Fibroblast of upper back skin (primary cell): ENCODE results near the gene SUPT6H.
"Not testable (repeated sequence)": the region's sequence is repeated elsewhere in the genome, so short reads cannot be mapped to it uniquely, and the experiment has no call there.

ENCODE experiments used
- DNase-seq: peaks from one replicate; pipeline ENCODE4 v3.0.0-alpha.2; 2013

The SUPT6H gene

GRCh38 chr17:28703552-28704218, 41.7 kb downstream of the SUPT6H start:
- no peak for DNase-seq

DNA sequence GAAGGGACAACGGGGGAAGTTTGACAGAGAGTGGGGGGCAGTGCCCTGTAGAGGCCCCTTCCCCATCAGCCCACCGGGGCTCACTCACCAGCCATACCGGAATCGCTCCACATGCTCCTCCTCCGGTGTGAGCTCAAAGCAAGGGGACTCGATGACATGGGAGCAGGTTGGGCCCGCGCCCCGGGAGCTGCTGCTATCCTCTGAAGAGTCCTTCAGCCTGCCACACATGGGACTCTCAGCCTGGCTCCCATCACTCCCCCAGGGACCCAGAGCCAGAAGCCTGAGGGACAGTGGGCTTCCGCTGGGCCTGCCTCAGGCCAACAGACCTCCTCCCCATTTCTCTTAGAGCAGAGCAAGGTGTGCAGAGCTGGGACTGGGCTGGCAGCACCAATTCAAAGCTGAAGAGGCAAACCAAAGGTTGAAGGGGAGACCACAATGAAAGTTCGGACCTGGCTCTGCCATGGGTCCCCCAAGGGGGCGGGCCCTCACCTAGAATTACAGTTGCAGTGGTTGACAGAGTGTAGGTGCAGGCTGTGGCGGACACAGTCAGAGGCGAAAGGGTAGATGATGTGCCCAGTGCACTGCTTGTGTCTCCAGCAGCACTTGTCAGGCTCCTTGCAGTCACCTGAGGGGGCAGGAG, 42.3 kb downstream of the SUPT6H start:
- no peak for DNase-seq

DNA sequence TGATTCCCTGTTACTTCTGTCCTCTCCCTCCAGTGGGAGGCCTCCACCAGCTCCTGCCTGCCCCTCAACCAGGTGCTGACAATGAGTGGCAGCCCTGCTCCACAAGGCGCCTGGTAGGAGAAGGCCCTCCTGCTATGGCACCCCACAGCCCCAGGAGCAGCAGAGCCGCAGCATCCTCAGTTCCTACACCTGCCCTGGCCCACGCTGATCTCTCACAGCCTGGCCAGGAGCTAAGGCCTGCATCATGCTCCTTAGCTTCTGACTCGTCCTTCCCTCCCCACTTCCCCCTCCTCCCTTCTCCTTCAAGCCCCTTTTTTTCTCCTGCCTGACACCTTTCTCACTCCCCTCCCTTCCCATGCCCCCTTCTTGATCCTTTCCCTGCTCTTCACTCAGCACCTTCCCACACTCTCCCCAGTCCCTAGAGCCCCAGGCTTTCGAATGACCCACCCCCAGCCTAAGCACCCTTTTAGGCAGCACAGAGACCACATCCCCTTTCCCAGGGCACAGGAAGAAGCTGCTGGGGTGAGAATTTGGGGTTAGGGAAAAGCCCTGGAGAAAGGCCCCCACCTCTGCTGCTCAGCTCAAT, 43.2 kb downstream of the SUPT6H start:
- DNase-seq: no peak

- DNase-seq: no peak
Observed at GRCh38 chr17:28705728-28706334, 43.8 kb downstream of the SUPT6H start.

DNA sequence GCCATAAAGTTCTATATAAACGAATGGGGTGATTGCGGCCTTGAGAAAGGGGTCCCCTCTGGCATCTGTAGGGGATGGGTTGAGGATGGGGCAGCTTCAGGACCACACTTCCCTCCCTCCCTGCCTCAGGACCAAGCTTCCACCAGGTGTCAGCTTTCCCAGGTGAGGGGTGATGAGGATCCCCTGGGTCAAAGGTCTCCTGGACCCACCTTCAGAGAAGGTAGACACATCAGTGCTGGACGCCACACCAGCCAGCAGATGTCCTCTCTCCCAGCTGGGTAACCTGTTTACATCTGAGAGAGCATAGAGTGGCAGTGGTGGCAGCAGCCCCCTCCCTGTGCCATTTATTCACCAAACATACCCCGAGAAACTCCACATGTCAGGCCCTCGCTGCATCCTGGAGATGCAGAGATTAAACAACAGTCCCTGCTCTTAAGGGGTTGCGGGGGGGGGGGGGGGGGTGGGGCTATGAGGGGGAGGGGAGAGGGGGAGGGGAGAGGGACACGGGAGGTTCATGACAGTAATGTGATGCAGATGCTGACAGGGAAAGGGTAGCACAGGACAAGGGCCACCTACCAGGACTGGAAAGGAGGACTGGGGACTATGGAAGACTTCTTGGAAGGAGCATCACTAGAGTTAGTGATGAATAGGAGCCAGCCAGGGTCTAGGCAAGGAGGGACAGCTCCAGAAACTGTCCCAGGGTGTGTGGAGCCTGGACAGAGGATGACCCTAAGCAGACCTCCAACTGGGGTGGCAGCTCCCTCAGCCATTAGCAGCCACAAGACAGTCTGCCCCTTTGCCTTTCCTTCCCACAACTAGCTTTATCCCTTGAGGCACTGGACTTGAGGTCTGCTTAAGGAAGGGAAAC, 44.7 kb downstream of the SUPT6H start:
- no peak for DNase-seq

GRCh38 chr17:28707339-28707720, 45.3 kb downstream of the SUPT6H start:
- DNase-seq: no peak

DNA sequence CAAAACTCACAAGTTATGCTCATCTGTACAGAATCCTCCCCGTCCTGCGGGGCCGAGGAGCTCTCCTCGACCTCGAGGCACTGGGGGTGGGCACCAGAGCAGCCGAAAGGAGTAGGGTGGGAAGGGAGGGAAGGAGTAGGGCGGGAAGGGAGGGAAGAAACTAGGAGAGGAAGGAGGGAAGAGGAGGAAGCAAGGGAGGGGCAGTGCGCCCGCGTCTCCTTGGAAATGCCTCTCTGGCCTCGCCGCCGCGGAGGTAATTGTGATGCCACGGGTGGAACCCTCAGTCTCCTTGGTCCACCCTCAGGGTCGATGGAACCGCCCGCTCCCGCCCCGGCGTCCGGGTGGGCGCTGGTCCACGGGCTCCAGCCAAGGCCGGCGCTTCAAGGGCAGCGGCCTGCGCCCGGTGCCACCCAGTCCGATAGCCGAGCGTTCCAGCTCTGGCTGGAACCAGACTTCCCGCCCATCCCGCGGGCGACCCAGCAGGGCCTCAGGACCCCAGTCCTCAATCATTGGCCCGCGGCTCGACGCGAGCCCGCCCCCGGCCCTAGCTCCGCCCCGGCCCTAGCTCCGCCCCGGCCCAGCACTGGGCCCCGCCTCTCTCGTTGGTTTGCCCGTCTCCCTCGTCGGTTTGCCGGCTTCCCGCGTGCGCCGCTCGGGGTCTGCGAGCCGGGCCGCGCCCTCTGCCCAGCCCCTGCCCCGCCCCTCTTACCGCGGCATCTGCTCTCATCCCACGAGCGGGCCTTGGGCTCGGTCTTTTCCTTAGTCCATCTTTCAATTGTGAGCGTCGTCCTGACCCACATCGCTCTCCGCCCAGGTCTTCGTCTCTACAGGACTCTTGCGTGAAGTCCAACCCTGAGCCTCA, 49.1 kb downstream of the SUPT6H start:
- DNase-seq: peak; percentile 89

- DNase-seq: no peak
Observed at GRCh38 chr17:28711723-28712031, 49.7 kb downstream of the SUPT6H start, which contains the start of gene PROCA1. Gene PROCA1 (minus strand): TSS chr17:28711888. CDS start chr17:28711660, 228 bp downstream.

DNA sequence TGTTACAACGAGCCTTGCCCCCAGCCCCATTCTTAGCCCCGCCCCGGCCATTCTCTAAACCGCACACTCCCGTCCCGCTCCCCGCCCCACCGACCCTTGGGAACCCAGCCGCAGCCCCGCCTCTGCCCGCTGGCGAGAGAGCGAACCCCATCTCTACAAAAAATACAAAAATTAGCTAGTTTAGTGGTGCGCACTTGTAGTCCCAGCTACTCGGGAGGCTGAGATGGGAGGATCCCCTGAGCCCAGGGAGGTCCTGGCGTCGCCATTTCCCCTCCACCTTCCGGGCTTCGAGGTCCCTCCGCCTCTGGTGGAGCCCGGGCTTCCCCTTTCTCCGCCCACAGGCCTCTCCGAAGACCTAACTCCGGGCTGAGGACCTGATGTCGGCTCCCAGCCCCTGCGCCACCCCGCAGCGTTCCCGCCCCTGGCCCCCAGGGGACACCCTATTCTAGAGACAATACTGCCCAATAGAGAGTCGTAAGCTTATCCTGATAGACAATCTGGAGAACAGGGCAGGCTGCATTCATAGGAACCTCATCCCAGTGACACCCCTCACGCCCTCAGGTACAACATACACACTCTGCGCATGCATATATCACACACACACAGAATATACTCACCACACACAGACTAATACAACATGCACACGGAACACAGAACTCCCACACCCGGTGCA, 50.2 kb downstream of the SUPT6H start:
- DNase-seq: peak; percentile 28

GRCh38 chr17:28712705-28713415, 50.9 kb downstream of the SUPT6H start:
- DNase-seq: no peak

GRCh38 chr17:28714281-28714680, 52.3 kb downstream of the SUPT6H start:
- no peak for DNase-seq

DNA sequence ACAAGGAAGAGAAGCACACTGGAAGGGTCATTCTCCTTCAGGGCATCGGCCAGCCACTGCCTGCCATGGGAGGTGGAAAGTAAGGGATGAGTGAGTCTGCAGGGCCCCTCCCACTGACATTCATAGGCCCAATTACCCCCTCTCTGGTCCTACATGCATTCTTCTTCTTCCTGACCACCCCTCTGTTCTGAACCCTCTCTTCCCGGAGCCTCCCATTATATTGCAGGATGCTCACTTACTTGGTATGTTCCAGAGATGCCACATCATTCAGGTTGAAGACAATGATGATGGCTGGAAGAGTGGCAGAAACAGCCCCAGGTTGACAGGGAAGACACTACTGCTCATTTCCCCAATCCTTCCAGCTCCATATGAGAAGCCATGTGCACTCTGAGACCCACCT, 53.2 kb downstream of the SUPT6H start:
- no peak for DNase-seq

- DNase-seq: peak; percentile 37
Observed at GRCh38 chr17:28716740-28717577, 55.0 kb downstream of the SUPT6H start.

GRCh38 chr17:28717578-28718332, 55.8 kb downstream of the SUPT6H start, which contains the start of gene RAB34:
Gene RAB34 (minus strand): TSS chr17:28717868. CDS start chr17:28717266, 602 bp downstream.
- peak; percentile 91 for DNase-seq

- peak; percentile 69 for DNase-seq
Observed at GRCh38 chr17:28718333-28719020, 56.5 kb downstream of the SUPT6H start.

DNA sequence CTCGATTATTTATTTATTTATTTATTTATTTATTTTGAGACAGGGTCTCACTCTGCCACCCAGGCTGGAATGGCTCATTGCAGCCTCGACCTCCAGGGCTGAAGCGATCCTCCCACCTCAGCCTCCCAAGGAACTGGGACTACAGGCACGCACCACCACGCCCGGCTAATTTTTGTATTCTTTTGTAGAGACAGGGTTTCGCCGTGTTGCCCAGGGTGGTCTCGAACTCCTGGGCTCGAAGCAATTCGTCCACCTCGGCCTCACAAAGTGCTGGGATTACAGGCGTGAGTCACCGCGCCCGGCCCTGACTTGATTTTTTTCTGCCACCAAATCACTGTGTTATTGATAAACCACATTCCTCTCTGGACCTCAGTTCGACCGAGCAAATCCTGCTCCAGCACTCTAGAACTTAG, 57.0 kb downstream of the SUPT6H start:
- no peak for DNase-seq

GRCh38 chr17:28720247-28720996, 58.4 kb downstream of the SUPT6H start:
- no peak for DNase-seq

DNA sequence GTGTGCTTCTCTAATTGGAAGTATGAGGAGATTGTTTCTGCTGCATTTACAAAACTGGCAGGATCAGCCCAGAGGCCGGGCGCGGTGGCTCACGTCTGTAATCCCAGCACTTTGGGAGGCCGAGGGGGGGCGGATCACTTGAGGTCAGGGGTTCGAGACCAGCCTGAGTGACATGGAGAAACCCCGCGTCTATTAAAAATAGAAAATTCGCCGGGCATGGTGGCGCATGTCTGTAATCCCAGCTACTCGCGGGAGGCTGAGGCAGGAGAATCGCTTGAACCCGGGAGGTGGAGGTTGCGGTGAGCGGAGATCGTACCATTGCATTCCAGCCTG, 59.0 kb downstream of the SUPT6H start:
- DNase-seq: not testable (repeated sequence)
